Type B pancreatic cell (in vitro differentiated cells): ENCODE measurements around the gene HLF. TPM values are rescaled to one million over a fixed set of nuclear protein-coding genes. Genes with fewer than 3 reads are reported as not detected.

ENCODE experiments used
- DNase-seq: peaks from one replicate; pipeline ENCODE4 v3.0.0; 2021; ENCODE audit warnings: mixed read lengths; ENCODE audit not compliant: unreplicated experiment; ENCODE audit errors: extremely low spot score
- H3K27ac Mint-ChIP-seq: 2 replicates; pipeline ENCODE4 v1.8.0; 2021; ENCODE audit warnings: mild to moderate bottlenecking, mixed read lengths
- H3K27me3 Mint-ChIP-seq: 2 replicates; pipeline ENCODE4 v1.8.0; 2021; ENCODE audit warnings: mixed read lengths
- H3K36me3 Mint-ChIP-seq: 2 replicates; pipeline ENCODE4 v1.8.0; 2021; ENCODE audit warnings: mixed read lengths
- H3K4me1 Mint-ChIP-seq: one replicate; pipeline ENCODE4 v1.8.0; 2021; ENCODE audit warnings: mixed read lengths; ENCODE audit not compliant: unreplicated experiment
- H3K4me3 Mint-ChIP-seq: 2 replicates; pipeline ENCODE4 v1.8.0; 2021; ENCODE audit warnings: mild to moderate bottlenecking, mixed read lengths
- H3K9me3 Mint-ChIP-seq: 2 replicates; pipeline ENCODE4 v1.8.0; 2021; ENCODE audit warnings: mixed read lengths
- total RNA-seq: library from RNA; stranded (reverse); gene quantifications from 2 replicates; pipeline ENCODE4 v1.2.1, GENCODE V29; 2021; ENCODE audit warnings: low replicate concordance
- TF ChIP-seq, protein P1 (sequence below): fragments of 200-600 bp; sonication (generic); conservative IDR thresholded peaks from 2 replicates; pipeline ENCODE4 v1.5.0; 2021; ENCODE audit warnings: antibody characterized with exemption, mild to moderate bottlenecking

The HLF gene
- total RNA-seq, 1 donor from 2014 or later, result 2.6 TPM

DNA sequence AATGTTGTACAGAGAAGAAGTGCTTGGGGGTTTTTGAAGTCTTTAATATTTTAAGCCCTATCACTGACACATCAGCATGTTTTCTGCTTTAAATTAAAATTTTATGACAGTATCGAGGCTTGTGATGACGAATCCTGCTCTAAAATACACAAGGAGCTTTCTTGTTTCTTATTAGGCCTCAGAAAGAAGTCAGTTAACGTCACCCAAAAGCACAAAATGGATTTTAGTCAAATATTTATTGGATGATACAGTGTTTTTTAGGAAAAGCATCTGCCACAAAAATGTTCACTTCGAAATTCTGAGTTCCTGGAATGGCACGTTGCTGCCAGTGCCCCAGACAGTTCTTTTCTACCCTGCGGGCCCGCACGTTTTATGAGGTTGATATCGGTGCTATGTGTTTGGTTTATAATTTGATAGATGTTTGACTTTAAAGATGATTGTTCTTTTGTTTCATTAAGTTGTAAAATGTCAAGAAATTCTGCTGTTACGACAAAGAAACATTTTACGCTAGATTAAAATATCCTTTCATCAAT is 57.8 kb downstream of the HLF start:
- DNase-seq, result no peak
- H3K27me3 Mint-ChIP-seq, result no peaks in the 10 kb centered on the region
- peaks cover 2% of the 10 kb centered on the region for H3K4me1 Mint-ChIP-seq
- H3K9me3 Mint-ChIP-seq, result peaks cover 8% of the 10 kb centered on the region
- no peak overlapping the region for H3K4me3 Mint-ChIP-seq
- no peaks in the 10 kb centered on the region for H3K36me3 Mint-ChIP-seq
- TF ChIP-seq, protein P1, sequence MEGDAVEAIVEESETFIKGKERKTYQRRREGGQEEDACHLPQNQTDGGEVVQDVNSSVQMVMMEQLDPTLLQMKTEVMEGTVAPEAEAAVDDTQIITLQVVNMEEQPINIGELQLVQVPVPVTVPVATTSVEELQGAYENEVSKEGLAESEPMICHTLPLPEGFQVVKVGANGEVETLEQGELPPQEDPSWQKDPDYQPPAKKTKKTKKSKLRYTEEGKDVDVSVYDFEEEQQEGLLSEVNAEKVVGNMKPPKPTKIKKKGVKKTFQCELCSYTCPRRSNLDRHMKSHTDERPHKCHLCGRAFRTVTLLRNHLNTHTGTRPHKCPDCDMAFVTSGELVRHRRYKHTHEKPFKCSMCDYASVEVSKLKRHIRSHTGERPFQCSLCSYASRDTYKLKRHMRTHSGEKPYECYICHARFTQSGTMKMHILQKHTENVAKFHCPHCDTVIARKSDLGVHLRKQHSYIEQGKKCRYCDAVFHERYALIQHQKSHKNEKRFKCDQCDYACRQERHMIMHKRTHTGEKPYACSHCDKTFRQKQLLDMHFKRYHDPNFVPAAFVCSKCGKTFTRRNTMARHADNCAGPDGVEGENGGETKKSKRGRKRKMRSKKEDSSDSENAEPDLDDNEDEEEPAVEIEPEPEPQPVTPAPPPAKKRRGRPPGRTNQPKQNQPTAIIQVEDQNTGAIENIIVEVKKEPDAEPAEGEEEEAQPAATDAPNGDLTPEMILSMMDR, result no peak
- H3K27ac Mint-ChIP-seq, result no peak overlapping the region

DNA sequence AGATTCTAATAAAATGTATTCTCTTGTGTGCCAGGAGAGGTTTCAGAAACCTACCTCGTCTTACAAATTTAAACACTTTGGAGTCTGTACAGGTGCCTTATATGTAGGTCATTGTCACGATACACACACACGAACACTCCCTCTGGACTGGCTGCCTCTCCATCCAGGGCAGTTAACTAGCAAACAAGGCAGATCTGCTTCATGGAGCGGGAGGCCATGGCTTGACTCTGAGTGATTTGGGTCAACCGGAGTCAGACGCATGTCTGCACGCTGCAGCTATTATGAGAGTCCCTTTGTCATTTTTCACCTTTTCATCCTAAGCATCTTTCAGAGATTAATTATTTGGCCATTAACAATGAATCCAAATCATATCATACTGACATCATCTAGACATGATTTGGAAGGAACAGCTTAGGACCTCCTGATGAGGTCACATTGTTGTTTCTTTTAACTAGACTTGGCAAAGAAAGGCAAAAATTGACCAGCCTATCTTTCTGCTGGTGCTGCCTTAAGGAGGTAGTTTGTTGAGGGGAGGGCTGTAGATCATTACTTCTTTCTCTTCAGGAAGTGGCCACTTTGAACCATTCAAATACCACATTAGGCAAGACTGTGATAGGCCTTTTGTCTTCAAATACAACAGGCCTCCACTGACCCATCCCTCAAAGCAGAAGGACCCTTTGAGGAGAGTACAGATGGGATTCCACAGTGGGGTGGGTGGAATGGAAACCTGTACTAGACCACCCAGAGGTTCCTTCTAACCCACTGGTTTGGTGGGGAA is 58.9 kb downstream of the HLF start:
- Mint-ChIP-seq H3K9me3 (peaks cover 7% of the 10 kb centered on the region), H3K4me1 (peaks cover 3% of the 10 kb centered on the region), H3K27ac (no peak overlapping the region), H3K27me3 (no peaks in the 10 kb centered on the region), H3K4me3 (no peak overlapping the region), H3K36me3 (no peaks in the 10 kb centered on the region)
- TF ChIP-seq, protein P1, result no peak
- no peak for DNase-seq

DNA sequence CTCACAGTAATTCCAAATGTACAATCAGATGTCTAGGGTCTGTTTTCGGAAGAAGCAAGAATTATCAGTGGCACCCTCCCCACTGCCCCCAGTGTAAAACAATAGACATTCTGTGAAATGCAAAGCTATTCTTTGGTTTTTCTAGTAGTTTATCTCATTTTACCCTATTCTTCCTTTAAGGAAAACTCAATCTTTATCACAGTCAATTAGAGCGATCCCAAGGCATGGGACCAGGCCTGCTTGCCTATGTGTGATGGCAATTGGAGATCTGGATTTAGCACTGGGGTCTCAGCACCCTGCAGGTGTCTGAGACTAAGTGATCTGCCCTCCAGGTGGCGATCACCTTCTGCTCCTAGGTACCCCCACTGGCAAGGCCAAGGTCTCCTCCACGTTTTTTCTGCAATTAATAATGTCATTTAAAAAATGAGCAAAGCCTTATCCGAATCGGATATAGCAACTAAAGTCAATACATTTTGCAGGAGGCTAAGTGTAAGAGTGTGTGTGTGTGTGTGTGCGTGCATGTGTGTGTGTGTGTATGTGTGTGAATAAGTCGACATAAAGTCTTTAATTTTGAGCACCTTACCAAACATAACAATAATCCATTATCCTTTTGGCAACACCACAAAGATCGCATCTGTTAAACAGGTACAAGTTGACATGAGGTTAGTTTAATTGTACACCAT is 59.7 kb downstream of the HLF start:
- no peaks in the 10 kb centered on the region for H3K27me3 Mint-ChIP-seq
- H3K4me3 Mint-ChIP-seq, result no peak overlapping the region
- DNase-seq, result no peak
- no peaks in the 10 kb centered on the region for H3K36me3 Mint-ChIP-seq
- TF ChIP-seq, protein P1, result no peak
- H3K4me1 Mint-ChIP-seq, result peaks cover 3% of the 10 kb centered on the region
- H3K27ac Mint-ChIP-seq, result no peak overlapping the region
- H3K9me3 Mint-ChIP-seq, result peaks cover 3% of the 10 kb centered on the region

DNA sequence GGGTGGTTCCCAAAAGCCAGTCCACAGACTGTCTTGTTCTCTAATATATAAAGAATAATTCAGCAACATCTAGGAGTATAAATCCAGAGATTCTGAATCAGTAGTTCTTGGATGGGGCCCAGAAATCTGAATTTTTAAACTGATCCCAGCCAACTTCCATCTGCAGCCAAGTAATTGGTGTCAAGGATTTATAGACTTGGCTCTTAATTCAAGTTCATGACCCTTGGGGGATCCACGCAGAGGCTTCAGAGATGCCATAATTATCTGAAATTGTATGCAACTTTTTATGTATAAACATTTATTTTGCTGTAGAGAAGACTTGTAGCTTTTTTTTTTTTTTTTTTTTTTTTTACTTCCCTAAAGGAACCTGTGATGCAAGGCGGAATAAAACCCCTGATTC is 60.6 kb downstream of the HLF start:
- H3K27ac Mint-ChIP-seq, result no peak overlapping the region

DNA sequence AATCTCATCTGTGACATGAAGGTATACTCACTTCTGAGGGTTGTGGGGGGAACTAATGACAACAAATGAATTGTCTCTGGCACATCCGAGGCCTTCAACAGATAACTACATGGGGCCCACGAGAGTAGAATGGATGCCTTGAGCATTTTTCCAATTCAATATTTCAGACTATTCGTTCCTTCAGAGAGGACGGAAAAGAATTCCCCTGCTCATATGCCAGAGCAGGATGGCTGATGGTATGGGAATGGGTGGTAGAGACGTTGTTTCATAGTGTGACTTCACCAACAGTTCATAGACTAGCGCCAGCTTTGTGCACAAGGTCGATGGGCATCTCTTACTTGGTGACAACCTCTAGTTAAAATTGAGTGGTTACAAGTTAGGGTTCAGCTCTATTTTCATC is 61.3 kb downstream of the HLF start:
- peaks cover 3% of the 10 kb centered on the region for H3K9me3 Mint-ChIP-seq
- no peaks in the 10 kb centered on the region for H3K27me3 Mint-ChIP-seq
- no peak overlapping the region for H3K4me3 Mint-ChIP-seq
- TF ChIP-seq, protein P1, result no peak
- H3K27ac Mint-ChIP-seq, result no peak overlapping the region
- H3K36me3 Mint-ChIP-seq, result no peaks in the 10 kb centered on the region
- DNase-seq, result no peak
- H3K4me1 Mint-ChIP-seq, result peaks cover 3% of the 10 kb centered on the region

More for the DNA sequence above, 60.6 kb downstream of the HLF start:
- Mint-ChIP-seq H3K4me1 (peaks cover 3% of the 10 kb centered on the region), H3K36me3 (no peaks in the 10 kb centered on the region), H3K4me3 (no peak overlapping the region), H3K9me3 (peaks cover 3% of the 10 kb centered on the region), H3K27me3 (no peaks in the 10 kb centered on the region)
- no peak for DNase-seq
- TF ChIP-seq, protein P1, result no peak
